Measurements from ENCODE around the gene NEGR1. TPM values are rescaled to one million over a fixed set of nuclear protein-coding genes. Genes with fewer than 3 reads are reported as not detected.

Gene NEGR1
- total and polyA plus RNA-seq, 8 donors, result 1.2 to 35.4 (median 7.7) TPM

DNA sequence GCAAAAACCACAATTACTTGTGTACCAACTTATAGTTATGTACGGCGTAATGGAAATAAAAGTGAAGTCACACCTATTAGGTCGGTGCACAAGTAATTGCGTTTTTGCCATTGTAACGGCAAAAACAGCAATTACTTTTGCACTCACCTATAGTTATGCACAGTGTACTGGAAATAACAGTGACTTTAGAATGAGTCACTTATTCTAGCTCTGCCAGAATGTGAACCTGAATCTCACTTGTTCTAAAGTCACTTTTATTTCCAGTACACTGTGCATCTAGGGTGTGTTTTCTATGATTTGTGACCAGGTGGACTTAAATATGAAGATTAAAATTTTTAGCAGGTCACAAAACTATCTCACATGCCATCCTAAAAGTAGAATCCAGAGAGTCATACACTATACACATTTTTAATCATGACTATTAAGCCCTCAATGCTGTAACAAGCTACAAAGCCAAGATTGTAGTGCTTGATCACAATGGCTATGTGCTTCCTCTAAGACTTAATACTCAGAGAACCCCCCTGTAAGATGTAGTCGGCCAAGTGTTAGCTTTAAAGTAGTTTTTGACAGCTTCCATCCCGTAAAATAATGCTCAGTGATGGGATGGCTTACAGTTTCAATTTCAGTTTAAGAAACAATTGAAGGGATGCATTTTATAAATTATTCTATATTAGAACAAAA, 218.8 kb downstream of the NEGR1 start:
- Histone ChIP-seq H3K4me3 (no peak overlapping the region), H3K27me3 (no peaks in the 10 kb centered on the region), H3K27ac (no peak overlapping the region), H3K36me3 (no peaks in the 10 kb centered on the region), H3K9me3 (no peaks in the 10 kb centered on the region), H3K4me1 (peaks cover 0 to 24% (median 6%) of the 10 kb centered on the region in 4 donors)
- 78 to 88% (median 84%) methylated on average over 7 of the region's 7 CpGs for WGBS, 5 donors
- no peak for TF ChIP-seq POLR2A (IDR thresholded peaks at IDR 0.05)
- intact Hi-C loops (cut with DNase I; ENCODE audit: low total_unique reads), result no loop called here
- DNase-seq, result no peak

DNA sequence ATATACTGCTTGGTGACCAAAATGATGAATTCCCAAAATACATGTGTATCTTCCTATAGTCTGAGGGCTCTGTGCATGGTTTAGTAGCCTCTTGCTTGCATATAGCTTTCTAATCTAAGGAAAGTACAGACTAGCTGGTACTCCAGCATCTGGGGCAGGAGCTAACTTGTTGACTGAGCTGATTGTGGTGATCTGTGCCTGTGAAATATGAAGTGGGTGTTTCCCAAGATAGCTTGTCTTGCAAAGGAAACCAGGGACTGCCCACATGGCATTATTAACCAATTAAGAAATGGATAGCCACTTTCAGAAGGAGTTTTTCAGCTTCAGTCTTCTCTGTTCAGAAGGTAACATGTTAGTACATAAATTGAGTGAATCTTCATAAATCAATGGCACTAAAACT, 219.8 kb downstream of the NEGR1 start:
- no peaks in the 10 kb centered on the region for H3K27me3 ChIP-seq
- TF ChIP-seq POLR2AphosphoS5 (IDR thresholded peaks at IDR 0.05) (no peak), POLR2A (IDR thresholded peaks at IDR 0.05) (no peak), EP300 (IDR thresholded peaks at IDR 0.05) (no peak)
- TF ChIP-seq, protein P1, sequence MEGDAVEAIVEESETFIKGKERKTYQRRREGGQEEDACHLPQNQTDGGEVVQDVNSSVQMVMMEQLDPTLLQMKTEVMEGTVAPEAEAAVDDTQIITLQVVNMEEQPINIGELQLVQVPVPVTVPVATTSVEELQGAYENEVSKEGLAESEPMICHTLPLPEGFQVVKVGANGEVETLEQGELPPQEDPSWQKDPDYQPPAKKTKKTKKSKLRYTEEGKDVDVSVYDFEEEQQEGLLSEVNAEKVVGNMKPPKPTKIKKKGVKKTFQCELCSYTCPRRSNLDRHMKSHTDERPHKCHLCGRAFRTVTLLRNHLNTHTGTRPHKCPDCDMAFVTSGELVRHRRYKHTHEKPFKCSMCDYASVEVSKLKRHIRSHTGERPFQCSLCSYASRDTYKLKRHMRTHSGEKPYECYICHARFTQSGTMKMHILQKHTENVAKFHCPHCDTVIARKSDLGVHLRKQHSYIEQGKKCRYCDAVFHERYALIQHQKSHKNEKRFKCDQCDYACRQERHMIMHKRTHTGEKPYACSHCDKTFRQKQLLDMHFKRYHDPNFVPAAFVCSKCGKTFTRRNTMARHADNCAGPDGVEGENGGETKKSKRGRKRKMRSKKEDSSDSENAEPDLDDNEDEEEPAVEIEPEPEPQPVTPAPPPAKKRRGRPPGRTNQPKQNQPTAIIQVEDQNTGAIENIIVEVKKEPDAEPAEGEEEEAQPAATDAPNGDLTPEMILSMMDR (IDR thresholded peaks at IDR 0.05), result no peak
- no peak overlapping the region for H3K4me3 ChIP-seq
- H3K4me1 ChIP-seq, result peaks cover 0 to 24% (median 6%) of the 10 kb centered on the region in 4 donors
- no peak overlapping the region for H3K27ac ChIP-seq
- peak in 1 of 2 donors; percentile 14 for DNase-seq
- intact Hi-C loops (cut with DNase I; ENCODE audit: low total_unique reads), result no loop called here
- no peaks in the 10 kb centered on the region for H3K9me3 ChIP-seq
- H3K36me3 ChIP-seq, result no peaks in the 10 kb centered on the region

DNA sequence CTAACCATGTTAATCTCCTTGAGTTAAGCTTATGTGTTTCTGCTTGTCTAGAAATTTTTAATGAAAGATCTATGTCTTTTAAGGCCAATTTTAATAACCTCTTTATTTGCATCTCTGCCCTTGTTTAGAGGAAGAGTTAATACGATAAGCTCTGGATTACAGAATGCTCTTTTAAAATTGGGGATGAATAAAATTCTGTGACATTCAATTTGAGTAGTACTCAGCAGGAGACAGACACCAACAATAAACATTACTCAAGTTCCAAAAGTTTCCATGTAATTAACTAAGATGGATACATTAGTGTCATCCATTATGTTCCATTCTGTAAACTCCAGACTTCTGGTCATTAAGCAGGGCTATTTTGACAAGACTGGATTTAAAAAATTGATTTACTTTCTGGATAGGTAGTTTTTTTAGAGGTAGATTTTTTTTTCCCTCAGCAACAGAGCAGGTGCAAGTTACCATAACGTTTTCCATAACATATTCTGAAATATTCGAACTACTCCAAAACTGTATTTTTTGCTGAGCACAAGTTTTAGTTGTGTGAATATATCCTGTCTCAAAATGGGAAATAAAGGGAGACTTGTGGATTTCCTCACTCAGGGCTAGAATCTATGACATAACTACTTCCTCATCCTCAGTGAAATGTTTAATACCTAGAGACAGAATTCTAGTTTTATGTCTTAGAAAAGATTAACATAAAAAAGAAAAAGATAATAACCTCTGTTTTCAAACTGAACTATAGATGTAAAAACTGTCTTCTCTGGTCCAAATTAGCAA, 221.7 kb downstream of the NEGR1 start:
- no peak overlapping the region for H3K4me3 ChIP-seq
- no peaks in the 10 kb centered on the region for H3K27me3 ChIP-seq
- no peak for DNase-seq
- WGBS, 5 donors, result 63 to 74% (median 70%) methylated on average over 3 of the region's 3 CpGs
- H3K27ac ChIP-seq, result no peak overlapping the region
- TF ChIP-seq, protein P1 (IDR thresholded peaks at IDR 0.05), result no peak
- TF ChIP-seq POLR2AphosphoS5 (IDR thresholded peaks at IDR 0.05), result no peak
- no peak for TF ChIP-seq EP300 (IDR thresholded peaks at IDR 0.05)
- no peak for TF ChIP-seq POLR2A (IDR thresholded peaks at IDR 0.05)
- no peaks in the 10 kb centered on the region for H3K9me3 ChIP-seq
- intact Hi-C loops (cut with DNase I; ENCODE audit: low total_unique reads), result no loop called here
- peaks cover 0 to 16% (median 6%) of the 10 kb centered on the region in 4 donors for H3K4me1 ChIP-seq
- no peaks in the 10 kb centered on the region for H3K36me3 ChIP-seq

DNA sequence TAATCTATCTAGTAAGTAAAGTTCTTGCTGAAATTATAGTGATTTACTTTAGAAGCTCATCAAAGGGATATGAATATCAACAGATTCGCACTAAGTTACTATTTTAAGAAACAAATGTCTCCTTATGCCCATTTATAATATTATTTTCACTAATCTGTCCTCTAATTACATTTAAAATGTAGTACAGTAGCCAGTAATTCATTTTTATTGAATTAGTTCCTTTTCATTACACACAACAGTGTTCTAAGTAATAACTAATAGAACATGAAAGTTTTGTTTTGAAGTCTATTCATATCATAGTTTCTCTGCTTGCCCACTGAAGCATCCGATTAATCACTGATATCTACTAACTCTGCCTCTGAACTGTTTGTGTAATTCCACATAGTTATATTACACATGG, 225.8 kb downstream of the NEGR1 start:
- 81 to 93% (median 91%) methylated on average over 2 of the region's 2 CpGs for WGBS, 5 donors
- TF ChIP-seq POLR2A (IDR thresholded peaks at IDR 0.05), result no peak
- TF ChIP-seq EP300 (IDR thresholded peaks at IDR 0.05), result no peak
- TF ChIP-seq POLR2AphosphoS5 (IDR thresholded peaks at IDR 0.05), result no peak
- TF ChIP-seq, protein P1 (IDR thresholded peaks at IDR 0.05), result no peak
- H3K36me3 ChIP-seq, result no peaks in the 10 kb centered on the region
- intact Hi-C loops (cut with DNase I; ENCODE audit: low total_unique reads), result no loop called here
- no peak for DNase-seq
- H3K9me3 ChIP-seq, result no peaks in the 10 kb centered on the region
- no peak overlapping the region for H3K4me3 ChIP-seq
- no peak overlapping the region for H3K27ac ChIP-seq
- H3K4me1 ChIP-seq, result peaks cover 0 to 3% (median 0%) of the 10 kb centered on the region in 4 donors
- no peaks in the 10 kb centered on the region for H3K27me3 ChIP-seq

DNA sequence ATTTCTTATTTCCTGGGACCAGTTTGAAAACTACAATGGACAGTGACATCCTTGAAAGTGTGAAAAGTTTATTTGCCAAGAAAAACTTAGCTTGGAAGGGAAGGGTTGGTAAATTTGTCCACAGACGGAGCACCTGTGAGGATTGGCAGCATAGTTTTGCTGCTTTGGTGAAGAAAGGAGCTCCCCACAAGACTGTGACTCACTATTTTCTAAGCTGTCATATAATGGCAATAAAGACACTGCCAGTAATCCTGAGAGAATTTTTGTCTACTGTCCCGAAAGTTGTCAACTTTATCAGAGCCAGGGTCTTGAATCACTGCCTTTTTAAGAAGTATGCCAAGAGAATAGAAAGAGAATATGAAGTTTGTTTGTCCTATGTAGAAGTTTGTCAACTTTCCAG, 230.8 kb downstream of the NEGR1 start:
- H3K36me3 ChIP-seq, result no peaks in the 10 kb centered on the region
- H3K9me3 ChIP-seq, result no peaks in the 10 kb centered on the region
- H3K27ac ChIP-seq, result no peak overlapping the region
- H3K4me3 ChIP-seq, result no peak overlapping the region
- peaks cover 0 to 7% (median 0%) of the 10 kb centered on the region in 4 donors for H3K4me1 ChIP-seq
- intact Hi-C loops (cut with DNase I; ENCODE audit: low total_unique reads), result no loop called here
- TF ChIP-seq POLR2A (IDR thresholded peaks at IDR 0.05) (no peak), POLR2AphosphoS5 (IDR thresholded peaks at IDR 0.05) (no peak), EP300 (IDR thresholded peaks at IDR 0.05) (no peak)
- TF ChIP-seq, protein P1 (IDR thresholded peaks at IDR 0.05), result no peak
- no peak for DNase-seq
- 50 to 70% (median 56%) methylated on average over 2 of the region's 2 CpGs for WGBS, 5 donors
- H3K27me3 ChIP-seq, result no peaks in the 10 kb centered on the region

Data from stomach (tissue), 9 donors.